ENCODE results near the gene FAM222A. TPM values are rescaled to one million over a fixed set of nuclear protein-coding genes. Genes with fewer than 3 reads are reported as not detected.

Gene FAM222A
- total RNA-seq, 1 donor from 2014 or later, result 2.4 TPM

DNA sequence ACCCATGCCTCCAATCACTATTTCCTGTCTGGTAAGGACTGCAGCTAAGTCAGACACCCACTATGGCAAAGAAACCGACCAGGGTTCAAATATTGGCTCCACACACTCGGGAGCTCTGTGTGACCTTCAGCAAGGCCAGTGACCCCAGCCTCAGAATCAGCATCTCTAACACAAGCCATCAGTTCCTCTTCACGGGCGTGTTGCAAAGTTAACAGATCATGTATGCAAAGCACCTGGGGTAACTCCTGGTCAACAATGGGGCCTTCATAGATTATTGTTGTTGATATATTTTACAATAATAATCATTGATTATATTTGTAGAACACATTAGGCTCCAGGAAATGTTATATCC is 6.2 kb upstream of the FAM222A start:
- Histone ChIP-seq H3K4me3 (no peak overlapping the region), H3K27me3 (ENCODE audit: low read depth) (peaks cover 23% of the 10 kb centered on the region), H3K36me3 (no peaks in the 10 kb centered on the region), H3K9me3 (no peaks in the 10 kb centered on the region), H3K4me1 (peaks cover 7% of the 10 kb centered on the region), H3K27ac (no peak overlapping the region)
- TF ChIP-seq, protein P1, sequence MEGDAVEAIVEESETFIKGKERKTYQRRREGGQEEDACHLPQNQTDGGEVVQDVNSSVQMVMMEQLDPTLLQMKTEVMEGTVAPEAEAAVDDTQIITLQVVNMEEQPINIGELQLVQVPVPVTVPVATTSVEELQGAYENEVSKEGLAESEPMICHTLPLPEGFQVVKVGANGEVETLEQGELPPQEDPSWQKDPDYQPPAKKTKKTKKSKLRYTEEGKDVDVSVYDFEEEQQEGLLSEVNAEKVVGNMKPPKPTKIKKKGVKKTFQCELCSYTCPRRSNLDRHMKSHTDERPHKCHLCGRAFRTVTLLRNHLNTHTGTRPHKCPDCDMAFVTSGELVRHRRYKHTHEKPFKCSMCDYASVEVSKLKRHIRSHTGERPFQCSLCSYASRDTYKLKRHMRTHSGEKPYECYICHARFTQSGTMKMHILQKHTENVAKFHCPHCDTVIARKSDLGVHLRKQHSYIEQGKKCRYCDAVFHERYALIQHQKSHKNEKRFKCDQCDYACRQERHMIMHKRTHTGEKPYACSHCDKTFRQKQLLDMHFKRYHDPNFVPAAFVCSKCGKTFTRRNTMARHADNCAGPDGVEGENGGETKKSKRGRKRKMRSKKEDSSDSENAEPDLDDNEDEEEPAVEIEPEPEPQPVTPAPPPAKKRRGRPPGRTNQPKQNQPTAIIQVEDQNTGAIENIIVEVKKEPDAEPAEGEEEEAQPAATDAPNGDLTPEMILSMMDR (IDR thresholded peaks at IDR 0.05), result no peak
- ATAC-seq, result no peak
- intact Hi-C loops (cut with DNase I), result no loop called here
- no peak for DNase-seq

- no peak overlapping the region for H3K27ac ChIP-seq
- DNase-seq, result no peak
- no peaks in the 10 kb centered on the region for H3K36me3 ChIP-seq
- H3K4me1 ChIP-seq, result peaks cover 7% of the 10 kb centered on the region
- intact Hi-C loops (cut with DNase I), result no loop called here
- H3K9me3 ChIP-seq, result no peaks in the 10 kb centered on the region
- ATAC-seq, result no peak
- TF ChIP-seq, protein P1 (IDR thresholded peaks at IDR 0.05), result no peak
- no peak overlapping the region for H3K4me3 ChIP-seq
- H3K27me3 ChIP-seq (ENCODE audit: low read depth), result peaks cover 29% of the 10 kb centered on the region
Measured at GRCh38 chr12:109708939-109709338, 4.7 kb upstream of the FAM222A start.

DNA sequence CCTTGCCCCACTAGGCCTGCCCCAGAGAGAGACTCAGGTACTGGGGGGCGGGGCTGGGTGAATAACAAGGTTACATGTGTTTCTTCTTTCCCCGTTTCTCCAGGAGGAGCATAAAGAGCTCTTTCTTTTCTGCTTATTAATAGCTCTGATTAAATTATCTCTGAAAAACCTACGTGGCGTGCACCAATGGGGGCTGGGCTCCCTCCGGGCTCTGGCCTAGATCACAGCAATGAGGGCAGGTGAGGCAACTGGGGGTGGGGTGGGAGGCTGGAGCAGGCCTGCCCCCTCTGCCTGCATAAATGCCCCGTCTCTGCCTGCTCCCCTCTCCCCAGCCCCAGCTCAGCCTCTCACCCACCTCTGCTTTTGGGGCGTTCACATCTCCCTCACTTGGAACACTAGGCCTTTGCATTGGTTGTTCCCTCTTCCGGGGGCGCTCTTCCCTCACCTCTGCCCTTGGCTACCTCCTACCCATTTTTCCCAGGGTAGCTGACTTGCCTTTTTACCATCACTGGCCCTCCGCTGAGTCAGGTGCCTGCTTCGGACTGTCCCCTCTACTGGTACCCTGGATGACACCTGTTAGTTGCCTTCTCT is 4.1 kb upstream of the FAM222A start:
- no peak for ATAC-seq
- no peaks in the 10 kb centered on the region for H3K36me3 ChIP-seq
- H3K27ac ChIP-seq, result no peak overlapping the region
- H3K4me1 ChIP-seq, result peaks cover 7% of the 10 kb centered on the region
- DNase-seq, result no peak
- no peak overlapping the region for H3K4me3 ChIP-seq
- TF ChIP-seq, protein P1 (IDR thresholded peaks at IDR 0.05), result no peak
- H3K9me3 ChIP-seq, result no peaks in the 10 kb centered on the region
- intact Hi-C loops (cut with DNase I), result no loop called here
- peaks cover 29% of the 10 kb centered on the region for H3K27me3 ChIP-seq (ENCODE audit: low read depth)

DNA sequence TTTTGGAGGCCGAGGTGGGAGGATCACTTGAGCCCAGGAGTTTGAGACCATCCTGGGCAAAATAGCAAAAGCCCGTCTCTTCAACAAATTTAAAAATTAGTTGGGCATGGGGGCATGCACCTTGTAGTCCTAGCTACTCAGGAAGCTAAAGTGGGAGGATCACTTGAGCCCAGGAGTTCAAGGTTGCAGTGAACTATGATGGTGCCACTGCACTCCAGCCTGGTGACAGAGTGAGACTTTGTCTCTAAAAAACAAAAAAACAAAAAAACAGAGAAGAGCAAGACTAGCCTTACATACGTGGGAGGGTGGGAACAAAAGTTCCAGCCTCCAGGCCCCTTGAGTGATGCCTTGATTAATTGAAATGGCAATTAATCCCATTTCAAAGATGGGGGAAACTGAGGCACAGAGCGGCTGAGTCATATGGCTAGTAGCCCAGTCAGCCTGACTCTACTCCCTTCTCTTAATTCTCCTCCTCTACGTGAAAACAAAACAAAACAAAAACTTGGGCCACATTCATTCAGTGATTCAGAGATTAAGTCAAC is 3.3 kb upstream of the FAM222A start:
- no peak overlapping the region for H3K27ac ChIP-seq
- H3K36me3 ChIP-seq, result no peaks in the 10 kb centered on the region
- TF ChIP-seq, protein P1 (IDR thresholded peaks at IDR 0.05), result no peak
- peaks cover 15% of the 10 kb centered on the region for H3K4me1 ChIP-seq
- H3K4me3 ChIP-seq, result no peak overlapping the region
- intact Hi-C loops (cut with DNase I), result no loop called here
- ATAC-seq, result no peak
- peaks cover 33% of the 10 kb centered on the region for H3K27me3 ChIP-seq (ENCODE audit: low read depth)
- H3K9me3 ChIP-seq, result no peaks in the 10 kb centered on the region
- DNase-seq, result no peak

DNA sequence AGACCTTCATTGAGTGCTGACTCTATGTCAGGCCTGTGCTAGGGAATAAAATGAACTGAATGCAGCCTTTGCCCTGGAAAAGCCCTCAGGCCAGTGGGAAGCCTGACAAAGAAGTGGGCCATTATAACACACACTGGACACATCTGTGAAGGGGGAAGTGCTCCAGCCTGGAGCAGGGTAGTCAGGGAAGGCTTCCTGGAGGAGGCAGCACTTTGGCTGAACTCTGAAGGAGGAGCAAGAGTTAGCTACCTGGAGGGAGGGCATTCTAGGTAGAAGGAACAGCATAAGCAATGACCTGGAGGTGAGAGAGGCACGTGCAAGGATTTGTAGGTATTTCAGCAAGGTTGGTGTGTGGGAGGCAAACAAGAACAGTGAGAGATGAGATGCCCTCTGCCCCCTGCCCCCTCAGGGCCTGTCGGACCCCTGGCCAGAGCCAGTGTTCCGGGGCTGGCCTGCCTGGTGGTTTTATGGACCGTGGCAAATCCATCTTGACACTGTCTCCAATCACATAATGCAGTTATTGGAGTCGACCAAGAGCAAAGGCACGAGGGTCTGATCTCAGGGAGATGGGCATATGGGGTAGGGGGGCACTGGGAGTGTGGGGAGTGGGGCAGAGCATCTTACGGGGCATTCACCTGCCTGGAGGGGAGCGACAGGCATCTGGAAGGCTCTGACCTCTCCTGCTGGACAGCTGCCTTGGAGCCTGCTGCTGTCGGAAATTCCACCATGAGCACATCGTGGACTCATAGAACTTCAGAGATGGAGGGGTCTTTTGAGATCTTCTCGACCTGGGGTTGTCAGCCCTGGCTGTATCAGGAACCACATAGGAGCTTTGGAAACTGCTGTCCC is 2.7 kb upstream of the FAM222A start:
- no peak for DNase-seq
- H3K27ac ChIP-seq, result no peak overlapping the region
- no peak for ATAC-seq
- TF ChIP-seq, protein P1 (IDR thresholded peaks at IDR 0.05), result no peak
- H3K27me3 ChIP-seq (ENCODE audit: low read depth), result peaks cover 33% of the 10 kb centered on the region
- H3K36me3 ChIP-seq, result no peaks in the 10 kb centered on the region
- H3K4me3 ChIP-seq, result no peak overlapping the region
- H3K4me1 ChIP-seq, result peaks cover 22% of the 10 kb centered on the region
- intact Hi-C loops (cut with DNase I), result no loop called here
- H3K9me3 ChIP-seq, result no peaks in the 10 kb centered on the region
